ENCODE results near the gene NEURL4. TPM values are rescaled to one million over a fixed set of nuclear protein-coding genes. Genes with fewer than 3 reads are reported as not detected.

The NEURL4 gene
- polyA plus RNA-seq, 1 of the 3 experiments (the other 2 are of a cell fraction): 22.1 TPM

- Histone ChIP-seq H3K9me3 (no peaks in the 10 kb centered on the region), H2AFZ (ENCODE audit: low read depth) (0 out of 2 replicates have a peak overlapping the region, but pooled peaks have one; percentile 45), H3K4me1 (ENCODE audit: control insufficient read depth in 1 of 2, insufficient read depth in 2 of 2, low read depth in 1 of 2, low read length in 1 of 2) (peaks cover 3 to 8% of the 10 kb centered on the region in 2 experiments; a peak in 1 of 4 replicates), H3K27me3 (ENCODE audit: insufficient read depth) (peaks cover 24% of the 10 kb centered on the region; the same call in 1 of the 2 replicates), H3K9ac (no peak overlapping the region), H3K27ac (ENCODE audit: low read depth in 2 of 2, low read length in 1 of 2) (no peak overlapping the region), H3K79me2 (ENCODE audit: insufficient read depth) (no peaks in the 10 kb centered on the region), H3K9me2 (no peaks in the 10 kb centered on the region), H3K36me3 (replicated peaks in 1 of 2; ENCODE audit: control insufficient read depth in 1 of 2, insufficient read depth in 2 of 2, low read length in 1 of 2) (no peaks in the 10 kb centered on the region), H4K20me1 (ENCODE audit: insufficient read depth) (no peaks in the 10 kb centered on the region), H3K4me2 (peak overlapping the region; percentile 75), H3F3A (replicated peaks; ENCODE audit: insufficient read depth) (peaks cover 15% of the 10 kb centered on the region), H3K4me3 (ENCODE audit: low read depth in 2 of 2, low read length in 1 of 2) (peak overlapping the region in 1 of 2 experiments; percentile 26; a peak in 2 of 4 replicates)
- WGBS (ENCODE audit: low lambda C conversion rate): 90% methylated on average over 41 of the region's 42 CpGs
- ChIA-PET CTCF (interaction anchor here (0.5 to 5.8 kb wide), 58 partner anchors 7 to 676 kb away, joined by 3 to 169 read pairs (median 6); partner anchors contain the start of genes ACADVL, ACAP1, CLDN7 and CTDNEP1), POLR2A (interaction anchor here (1.0 to 1.3 kb wide), 2 partner anchors 14 to 61 kb away, joined by 3 to 5 read pairs; partner anchors contain the start of genes DVL2 and SLC2A4)
- TF ChIP-seq GABPA (IDR thresholded peaks at IDR 0.05; ENCODE audit: low read depth) (no peak), RCOR1 (IDR thresholded peaks at IDR 0.05; ENCODE audit: low read length) (no peak), EZH2phosphoT487 (IDR thresholded peaks at IDR 0.05; ENCODE audit: borderline replicate concordance, low read depth) (no peak), GATA2 (CRISPR knock-in tag; IDR thresholded peaks at IDR 0.05) (no peak), FOSL2 (IDR thresholded peaks at IDR 0.05; ENCODE audit: borderline replicate concordance, low read depth) (no peak), SMC3 (IDR thresholded peaks at IDR 0.05; ENCODE audit: low read depth, low read length) (no peak), ELF1 (IDR thresholded peaks at IDR 0.05) (no peak), TEAD4 (IDR thresholded peaks at IDR 0.05; ENCODE audit: borderline replicate concordance, insufficient read depth) (no peak), MXI1 (IDR thresholded peaks at IDR 0.05; ENCODE audit: low read depth, low read length) (no peak), MEF2A (IDR thresholded peaks at IDR 0.05; ENCODE audit: borderline replicate concordance, low read depth) (no peak), REST (IDR thresholded peaks at IDR 0.05; ENCODE audit: low read depth, low read length) (no peak), USF2 (IDR thresholded peaks at IDR 0.05; ENCODE audit: borderline replicate concordance, low read depth, low read length) (no peak), TAF1 (IDR thresholded peaks at IDR 0.05; ENCODE audit: borderline replicate concordance, low read depth, low read length) (no peak), FOXJ3 (CRISPR knock-in tag; IDR thresholded peaks at IDR 0.05) (no peak), NFIC (IDR thresholded peaks at IDR 0.05; ENCODE audit: borderline replicate concordance) (no peak), PBX3 (IDR thresholded peaks at IDR 0.05) (no peak), SIN3A (IDR thresholded peaks at IDR 0.05; ENCODE audit: borderline replicate concordance, low read depth, low read length) (no peak), CTCF (IDR thresholded peaks at IDR 0.05) (no peak), POLR2AphosphoS5 (IDR thresholded peaks at IDR 0.05; ENCODE audit: low read depth, low read length) (no peak), RXRA (IDR thresholded peaks at IDR 0.05; ENCODE audit: borderline replicate concordance, low read depth) (no peak)
- DNase-seq: peak; percentile 14
Observed at GRCh38 chr17:7295230-7296180, 33.6 kb downstream of the NEURL4 start.

Data from SK-N-SH (cell line).